HEK293 (cell line): ENCODE results near the gene NINL.

Experiments
- CTCF ChIP-seq: fragments of 450-650 bp; formaldehyde crosslinking; IDR thresholded peaks from 2 replicates; pipeline ENCODE4 v1.5.1; 2016; ENCODE audit warnings: missing biosample characterization, missing genetic modification characterization
- GLIS2 ChIP-seq: fragments of 450-650 bp; formaldehyde crosslinking; IDR thresholded peaks from 2 replicates; pipeline ENCODE4 v1.5.1; 2016; ENCODE audit warnings: missing biosample characterization, missing genetic modification characterization
- MEIS1 ChIP-seq: sonication (generic); formaldehyde crosslinking; IDR thresholded peaks from 2 replicates; pipeline ENCODE4 v1.8.1; 2022; ENCODE audit warnings: missing genetic modification reagents, mild to moderate bottlenecking, borderline replicate concordance
- PATZ1 ChIP-seq: fragments of 450-650 bp; formaldehyde crosslinking; IDR thresholded peaks from 2 replicates; pipeline ENCODE4 v1.5.1; 2016; ENCODE audit warnings: missing biosample characterization, missing genetic modification characterization
- REST ChIP-seq: fragments of 450-650 bp; formaldehyde crosslinking; IDR thresholded peaks from 2 replicates; pipeline ENCODE4 v1.5.1; 2016; ENCODE audit warnings: missing biosample characterization, missing genetic modification characterization
- SCRT2 ChIP-seq: fragments of 450-650 bp; formaldehyde crosslinking; IDR thresholded peaks from 2 replicates; pipeline ENCODE4 v1.5.1; 2016; ENCODE audit warnings: missing biosample characterization, missing genetic modification characterization
- ZNF121 ChIP-seq: fragments of 450-650 bp; formaldehyde crosslinking; IDR thresholded peaks from 2 replicates; pipeline ENCODE4 v1.5.1; 2016; ENCODE audit warnings: missing biosample characterization, missing genetic modification characterization
- ZNF157 ChIP-seq: fragments of 450-650 bp; formaldehyde crosslinking; IDR thresholded peaks from 2 replicates; pipeline ENCODE4 v1.5.1; 2016; ENCODE audit warnings: missing biosample characterization, missing genetic modification characterization
- ZNF274 ChIP-seq, 2 experiments: fragments of 200-500 bp in 1 of 2; fragments of 450-650 bp in 1 of 2; sonication (Bioruptor generic) in 1 of 2; formaldehyde crosslinking in 1 of 2; IDR thresholded peaks; 2 replicates each; pipeline versions ENCODE4 v1.5.1 to v1.6.1; 2014 to 2016; ENCODE audit warnings: borderline replicate concordance in 1 of 2, inconsistent platforms in 1 of 2, low read length in 1 of 2, missing biosample characterization in 1 of 2, missing genetic modification characterization in 1 of 2
- ZNF416 ChIP-seq: fragments of 450-650 bp; formaldehyde crosslinking; IDR thresholded peaks from 2 replicates; pipeline ENCODE4 v1.5.1; 2016; ENCODE audit warnings: missing biosample characterization, missing genetic modification characterization
- ZNF580 ChIP-seq: fragments of 450-650 bp; formaldehyde crosslinking; IDR thresholded peaks from 2 replicates; pipeline ENCODE4 v1.5.1; 2016; ENCODE audit warnings: missing biosample characterization, missing genetic modification characterization
- ZNF664 ChIP-seq: fragments of 450-650 bp; formaldehyde crosslinking; IDR thresholded peaks from 2 replicates; pipeline ENCODE4 v1.5.1; 2016; ENCODE audit warnings: missing biosample characterization, missing genetic modification characterization
- ZNF747 ChIP-seq: fragments of 450-650 bp; formaldehyde crosslinking; IDR thresholded peaks from 2 replicates; pipeline ENCODE4 v1.5.1; 2016; ENCODE audit warnings: missing biosample characterization, missing genetic modification characterization
- ZNF777 ChIP-seq: fragments of 450-650 bp; formaldehyde crosslinking; IDR thresholded peaks from 2 replicates; pipeline ENCODE4 v1.5.1; 2017; ENCODE audit warnings: missing biosample characterization, missing genetic modification characterization, borderline replicate concordance

GRCh38 chr20:25509084-25509483 lies 76.2 kb downstream of the NINL start:
- TF ChIP-seq CTCF (tag by site-specific recombination) (no peak), ZNF157 (tag by site-specific recombination) (no peak), ZNF777 (tag by site-specific recombination) (no peak), ZNF664 (tag by site-specific recombination) (no peak), ZNF580 (tag by site-specific recombination) (no peak), REST (tag by site-specific recombination) (no peak), ZNF274 (IDR thresholded peaks at IDR 0.05; ENCODE audit: low read length) (no peak), ZNF274 (tag by site-specific recombination; IDR thresholded peaks at IDR 0.05; ENCODE audit: borderline replicate concordance) (no peak), GLIS2 (tag by site-specific recombination) (no peak), ZNF416 (no peak), MEIS1 (CRISPR knock-in tag) (no peak), ZNF747 (tag by site-specific recombination) (no peak), ZNF121 (tag by site-specific recombination) (no peak), PATZ1 (tag by site-specific recombination) (no peak), SCRT2 (tag by site-specific recombination) (no peak)
